NCI-H345 treated with DMSO at 0.1 percent for 48 hours (cell line): Measurements from ENCODE around the gene TTC21B.
"Not testable (repeated sequence)": the region's sequence is repeated elsewhere in the genome, so short reads cannot be mapped to it uniquely, and the experiment has no call there.

ENCODE experiments used
- DNase-seq: peaks from one replicate; lab custom pipeline; 2025; ENCODE audit not compliant: unreplicated experiment; lab: John Stamatoyannopoulos, UW

The TTC21B gene

DNA sequence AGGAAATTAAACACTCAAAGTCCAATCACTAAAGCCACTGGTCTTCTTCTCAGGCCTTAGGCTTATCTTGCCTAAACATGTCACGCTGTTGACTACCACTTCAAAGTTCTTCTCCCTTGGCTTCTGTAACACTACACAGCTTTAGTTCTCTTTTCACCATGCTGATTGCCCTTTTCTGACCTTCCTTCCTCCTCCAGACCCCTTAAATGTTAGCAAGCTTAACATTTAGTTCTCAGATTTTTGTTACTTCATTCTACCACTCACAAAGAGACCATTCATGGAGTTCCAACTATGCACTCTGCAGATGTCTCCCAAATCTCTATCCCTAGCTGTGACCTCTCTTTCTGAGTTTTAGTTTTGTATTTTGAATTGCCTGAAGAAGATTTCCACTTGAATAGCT, 64.4 kb downstream of the TTC21B start:
- no peak for DNase-seq

DNA sequence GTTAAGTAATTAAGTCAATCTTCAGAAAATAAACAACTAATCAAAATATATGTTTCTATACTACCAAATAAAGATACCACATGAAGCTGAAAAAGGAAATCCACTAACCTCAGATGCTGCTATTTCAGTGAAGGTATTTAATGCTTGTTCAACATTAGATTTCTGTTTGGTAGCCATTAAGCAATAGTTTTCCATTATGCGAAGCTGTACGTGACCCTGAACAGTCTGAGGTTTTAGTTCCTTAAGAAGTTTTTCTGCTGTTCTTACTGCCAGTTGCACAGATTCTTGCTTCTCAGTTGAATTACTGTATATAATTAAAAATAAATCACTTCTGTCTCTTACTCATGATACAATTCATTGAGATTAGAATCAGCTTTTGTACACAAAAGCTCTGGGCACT, 65.4 kb downstream of the TTC21B start:
- no peak for DNase-seq

- DNase-seq: peak; percentile 36
Measured at GRCh38 chr2:165886487-165887146, 67.0 kb downstream of the TTC21B start.

GRCh38 chr2:165877565-165878550, 75.7 kb downstream of the TTC21B start:
- no peak for DNase-seq

GRCh38 chr2:165876712-165877111, 76.9 kb downstream of the TTC21B start:
- no peak for DNase-seq

DNA sequence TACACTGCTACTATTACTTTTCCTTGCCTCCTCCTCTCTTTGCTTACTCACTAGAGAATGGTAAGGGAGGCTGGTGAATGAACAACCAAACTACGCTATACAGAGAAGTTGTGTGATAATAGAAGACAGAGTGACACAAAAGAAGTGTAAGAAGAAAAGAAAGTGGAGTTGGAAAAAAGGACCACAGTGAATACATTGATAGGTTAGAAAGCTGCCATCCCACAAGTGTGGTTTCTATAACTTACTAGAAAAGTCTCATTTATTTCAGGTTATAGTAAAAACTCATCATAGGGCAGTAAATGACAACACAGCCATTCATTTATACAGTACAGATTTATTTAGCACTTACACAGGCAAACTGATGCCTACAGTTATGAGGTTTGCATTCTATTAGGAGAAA, 77.3 kb downstream of the TTC21B start:
- no peak for DNase-seq

GRCh38 chr2:165874445-165875039, 79.0 kb downstream of the TTC21B start:
- peak; percentile 43 for DNase-seq

GRCh38 chr2:165872101-165872791, 81.3 kb downstream of the TTC21B start:
- no peak for DNase-seq

DNA sequence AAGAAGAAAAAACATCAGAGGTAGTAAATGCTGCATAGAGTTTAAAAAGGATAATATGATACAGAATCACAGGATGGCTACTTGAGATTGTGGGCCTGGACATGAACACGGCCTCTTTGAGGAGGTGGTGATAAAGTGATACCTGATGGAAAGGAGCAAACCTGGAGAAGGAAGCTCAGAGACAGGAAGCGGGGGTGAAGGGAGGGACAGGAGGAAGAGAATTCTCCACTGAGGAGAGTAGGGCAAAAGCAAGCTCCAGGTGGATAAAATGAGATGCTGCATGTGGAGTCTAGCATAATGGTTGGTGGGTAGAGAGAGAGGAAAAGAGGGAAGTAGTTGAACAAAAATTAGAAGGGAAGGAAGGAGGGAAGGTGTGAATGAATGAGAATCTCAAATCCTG, 82.6 kb downstream of the TTC21B start:
- no peak for DNase-seq

- no peak for DNase-seq
Measured at GRCh38 chr2:165870346-165870745, 83.2 kb downstream of the TTC21B start.

GRCh38 chr2:165868211-165868610, 85.4 kb downstream of the TTC21B start:
- DNase-seq: no peak

- no peak for DNase-seq
Measured at GRCh38 chr2:165864296-165864695, 89.3 kb downstream of the TTC21B start.

GRCh38 chr2:165863810-165864261, 89.7 kb downstream of the TTC21B start:
- DNase-seq: no peak

GRCh38 chr2:165861083-165861482, 92.5 kb downstream of the TTC21B start:
- not testable (repeated sequence) for DNase-seq

GRCh38 chr2:165859723-165860122, 93.9 kb downstream of the TTC21B start:
- DNase-seq: not testable (repeated sequence)

GRCh38 chr2:165857876-165858275, 95.7 kb downstream of the TTC21B start:
- DNase-seq: no peak

GRCh38 chr2:165852394-165852793, 101.2 kb downstream of the TTC21B start:
- no peak for DNase-seq

GRCh38 chr2:165847001-165847400, 106.6 kb downstream of the TTC21B start:
- DNase-seq: no peak

- no peak for DNase-seq
Measured at GRCh38 chr2:165846056-165846455, 107.5 kb downstream of the TTC21B start.

DNA sequence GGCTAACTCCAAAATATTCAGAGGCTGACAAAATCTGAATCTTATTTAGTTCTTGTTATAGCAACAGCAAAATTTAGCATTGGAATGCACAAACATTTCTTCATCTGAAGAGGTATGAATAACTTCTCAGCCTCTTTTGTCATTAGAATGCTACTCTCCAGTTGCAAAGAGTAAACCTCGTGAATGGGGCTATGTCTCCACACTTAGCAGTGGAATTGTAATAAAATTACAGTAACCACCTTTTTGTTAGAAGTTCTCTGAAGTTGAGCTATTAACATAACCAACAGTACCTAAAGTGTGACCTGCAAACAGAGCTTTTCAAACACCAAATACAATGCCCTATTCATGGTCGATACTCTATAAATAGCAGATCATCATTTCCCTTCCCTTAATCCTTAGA, 109.4 kb downstream of the TTC21B start:
- DNase-seq: no peak

DNA sequence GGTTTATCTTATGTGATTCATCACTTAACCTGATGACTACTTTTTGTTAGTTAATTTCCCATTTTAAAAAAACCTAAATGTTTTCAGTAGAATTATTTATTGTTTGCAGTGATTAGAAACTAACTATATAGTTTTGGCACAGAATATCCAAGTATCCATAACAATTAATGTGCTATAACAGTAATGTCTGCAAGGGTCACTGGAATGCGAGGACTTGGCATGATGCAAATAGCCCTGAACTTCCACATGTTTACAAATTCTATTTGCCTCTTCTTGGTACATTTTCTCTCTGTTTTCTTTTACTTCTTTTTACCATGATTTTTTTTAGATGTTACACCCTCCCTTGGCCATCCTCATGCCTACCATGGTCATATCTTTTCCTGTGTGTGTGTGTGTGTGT, 110.2 kb downstream of the TTC21B start:
- DNase-seq: peak; percentile 100
